Smooth muscle cell (in vitro differentiated cells): ENCODE data around the gene TP73. TPM values are rescaled to one million over a fixed set of nuclear protein-coding genes. Genes with fewer than 3 reads are reported as not detected.

Experiments used
- DNase-seq: peaks from one replicate; lab custom pipeline; 2025; ENCODE audit not compliant: unreplicated experiment; lab: John Stamatoyannopoulos, UW
- H2AFZ ChIP-seq: fragments of 200-600 bp; sonication (generic); 2 replicates; pipeline ENCODE4 v1.6.0; 2016; ENCODE audit warnings: antibody characterized with exemption, low read depth, mild to moderate bottlenecking
- H3F3A ChIP-seq: fragments of 200-600 bp; sonication (generic); 2 replicates; pipeline ENCODE4 v1.6.0; 2017; ENCODE audit warnings: antibody characterized with exemption, low read depth
- H3K27ac ChIP-seq: fragments of 200-600 bp; sonication (generic); 2 replicates; pipeline ENCODE4 v1.5.1; 2016; ENCODE audit warnings: low read depth, mild to moderate bottlenecking
- H3K27me3 ChIP-seq: fragments of 200-600 bp; sonication (generic); 2 replicates; pipeline ENCODE4 v1.6.1; 2016; ENCODE audit warnings: low read depth, mild to moderate bottlenecking
- H3K36me3 ChIP-seq: fragments of 200-600 bp; sonication (generic); 2 replicates; pipeline ENCODE4 v1.5.1; 2016; ENCODE audit warnings: low read depth
- H3K4me1 ChIP-seq: fragments of 200-600 bp; sonication (generic); 2 replicates; pipeline ENCODE4 v1.5.1; 2016; ENCODE audit warnings: low read depth
- H3K4me2 ChIP-seq: fragments of 200-600 bp; sonication (generic); 2 replicates; pipeline ENCODE4 v1.6.0; 2016; ENCODE audit warnings: mild to moderate bottlenecking
- H3K4me3 ChIP-seq: fragments of 200-600 bp; sonication (generic); 2 replicates; pipeline ENCODE4 v1.5.1; 2016; ENCODE audit warnings: mild to moderate bottlenecking
- H3K79me2 ChIP-seq: fragments of 200-600 bp; sonication (generic); 2 replicates; pipeline ENCODE4 v1.6.0; 2016; ENCODE audit warnings: low read depth, mild to moderate bottlenecking
- H3K9ac ChIP-seq: fragments of 200-600 bp; sonication (generic); 2 replicates; pipeline ENCODE4 v1.6.0; 2016; ENCODE audit warnings: low read depth
- H3K9me3 ChIP-seq: fragments of 200-600 bp; sonication (generic); replicated peaks from 2 replicates; pipeline ENCODE4 v1.5.1; 2016; ENCODE audit warnings: low read depth
- H4K20me1 ChIP-seq: fragments of 200-600 bp; sonication (generic); 2 replicates; pipeline ENCODE4 v1.6.0; 2016; ENCODE audit warnings: low read depth
- CTCF ChIP-seq: fragments of 200-600 bp; sonication (generic); IDR thresholded peaks from 2 replicates; pipeline ENCODE4 v1.5.1; 2017; ENCODE audit warnings: borderline replicate concordance, mild to moderate bottlenecking, antibody characterized with exemption; ENCODE audit not compliant: insufficient read depth, poor library complexity, severe bottlenecking
- WGBS: methylation state at CpG from one replicate; pipeline ENCODE4 v1.1.7; 2016; ENCODE audit warnings: low lambda C conversion rate; 5-methylcytosine and 5-hydroxymethylcytosine counted together
- polyA plus RNA-seq: library from polyadenylated mRNA; unstranded; fragments of >200 nt; fragmentation: Nextera tagmentation; extraction: Ambion mirVana; gene quantifications from 2 replicates; pipeline ENCODE4 v1.2.1, GENCODE V29; 2016
- total RNA-seq: library from RNA; depleted of rRNA; stranded (reverse); fragments of >200 nt; gene quantifications from 2 replicates; pipeline ENCODE4 v1.2.3, GENCODE V29; 2014

Gene TP73
- total and polyA plus RNA-seq, 2 experiments from 2014 or later = 0.22 TPM; not detected in 1

DNA sequence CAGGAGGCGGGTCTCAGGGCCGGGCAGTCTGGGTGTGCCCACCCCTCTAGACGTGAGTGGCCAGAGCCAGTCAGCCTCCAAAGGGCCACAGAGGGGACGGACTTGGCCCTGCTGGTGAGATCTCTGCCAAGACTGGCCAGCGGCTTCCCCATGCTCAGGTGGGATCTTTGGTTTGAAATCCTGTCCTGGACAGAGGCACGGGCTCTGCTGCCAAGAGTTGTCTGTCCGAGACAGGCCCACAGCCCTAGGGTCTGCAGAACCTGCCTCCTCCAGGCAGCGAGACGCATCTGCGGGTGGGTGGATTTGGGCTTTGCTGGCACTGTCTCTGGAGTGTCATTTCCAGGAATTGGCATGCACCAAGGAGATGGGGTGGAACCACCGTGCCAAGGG is 55.6 kb downstream of the TP73 start:
- Histone ChIP-seq H3K4me3 (no peak overlapping the region), H3K4me2 (no peak overlapping the region), H3K27ac (no peak overlapping the region), H3K27me3 (peaks cover 20% of the 10 kb centered on the region), H3K36me3 (no peaks in the 10 kb centered on the region), H3K9ac (no peak overlapping the region), H2AFZ (no peak overlapping the region), H3K9me3 (no peaks in the 10 kb centered on the region), H4K20me1 (no peaks in the 10 kb centered on the region), H3K4me1 (peaks cover 14% of the 10 kb centered on the region), H3K79me2 (no peaks in the 10 kb centered on the region), H3F3A (no peaks in the 10 kb centered on the region)
- DNase-seq = no peak
- no peak for TF ChIP-seq CTCF
- WGBS = 80% methylated on average over 11 of the region's 11 CpGs

DNA sequence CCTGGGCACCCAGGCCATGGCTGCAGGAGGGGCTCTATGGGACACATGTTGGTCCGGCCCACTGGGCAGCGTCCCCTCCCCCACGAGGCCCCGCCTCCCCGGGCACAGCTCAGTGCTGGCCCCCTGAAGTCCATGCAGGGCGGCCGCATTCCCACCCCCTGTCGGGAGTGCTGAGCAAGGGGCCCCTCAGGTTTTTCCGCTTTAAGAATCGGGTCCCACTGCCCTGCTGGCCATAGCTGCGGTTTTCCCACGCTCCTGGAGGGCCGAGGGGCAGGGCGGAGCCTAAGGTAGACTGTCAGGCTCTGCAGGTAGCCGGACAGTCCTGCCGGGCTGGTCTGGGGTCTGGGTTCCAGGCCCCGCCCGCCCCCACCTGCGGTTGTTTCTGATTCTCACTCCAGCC is 56.5 kb downstream of the TP73 start:
- Histone ChIP-seq H3K27ac (no peak overlapping the region), H3K79me2 (no peaks in the 10 kb centered on the region), H3K27me3 (peaks cover 20% of the 10 kb centered on the region), H3K9ac (no peak overlapping the region), H3K9me3 (no peaks in the 10 kb centered on the region), H3K4me1 (peaks cover 11% of the 10 kb centered on the region), H2AFZ (no peak overlapping the region), H3K4me3 (no peak overlapping the region), H3K36me3 (no peaks in the 10 kb centered on the region), H4K20me1 (no peaks in the 10 kb centered on the region), H3F3A (no peaks in the 10 kb centered on the region), H3K4me2 (no peak overlapping the region)
- 36% methylated on average over 12 of the region's 19 CpGs for WGBS
- no peak for TF ChIP-seq CTCF
- no peak for DNase-seq

GRCh38 chr1:3710251-3710650 is 57.9 kb downstream of the TP73 start:
- no peaks in the 10 kb centered on the region for H3K79me2 ChIP-seq
- peaks cover 11% of the 10 kb centered on the region for H3K4me1 ChIP-seq
- H3K9me3 ChIP-seq = no peaks in the 10 kb centered on the region
- no peaks in the 10 kb centered on the region for H3F3A ChIP-seq
- WGBS = 93% methylated on average over 15 of the region's 15 CpGs
- H3K4me3 ChIP-seq = no peak overlapping the region
- DNase-seq = no peak
- TF ChIP-seq CTCF = no peak
- peaks cover 20% of the 10 kb centered on the region for H3K27me3 ChIP-seq
- H3K36me3 ChIP-seq = no peaks in the 10 kb centered on the region
- no peak overlapping the region for H3K27ac ChIP-seq
- H4K20me1 ChIP-seq = no peaks in the 10 kb centered on the region
- H2AFZ ChIP-seq = no peak overlapping the region
- H3K9ac ChIP-seq = no peak overlapping the region
- no peak overlapping the region for H3K4me2 ChIP-seq

DNA sequence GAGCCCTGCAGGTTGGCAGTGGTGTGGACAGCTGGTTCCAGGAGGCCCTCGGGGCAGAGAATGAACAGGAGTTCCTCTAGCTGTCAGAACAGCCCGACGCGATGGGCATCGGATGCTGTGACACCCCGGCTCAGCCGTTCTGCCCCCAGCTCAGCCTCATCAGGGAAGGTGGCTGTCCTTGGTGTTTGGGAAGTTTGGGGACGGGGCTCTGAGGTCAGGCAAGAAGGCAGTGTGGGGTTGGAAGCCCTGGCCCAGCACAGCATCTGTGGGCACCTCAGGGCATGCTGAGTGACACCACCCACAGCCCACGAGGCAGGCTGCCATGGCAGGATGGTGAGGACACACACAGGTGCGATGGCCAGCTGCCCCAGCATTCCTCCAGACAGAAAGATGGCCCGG is 59.1 kb downstream of the TP73 start:
- Histone ChIP-seq H2AFZ (no peak overlapping the region), H4K20me1 (no peaks in the 10 kb centered on the region), H3K9ac (no peak overlapping the region), H3F3A (no peaks in the 10 kb centered on the region), H3K79me2 (no peaks in the 10 kb centered on the region), H3K27me3 (peaks cover 20% of the 10 kb centered on the region), H3K4me2 (no peak overlapping the region), H3K4me1 (peaks cover 11% of the 10 kb centered on the region), H3K27ac (no peak overlapping the region), H3K36me3 (no peaks in the 10 kb centered on the region), H3K4me3 (no peak overlapping the region), H3K9me3 (no peaks in the 10 kb centered on the region)
- whole genome bisulfite sequencing = 86% methylated on average over 11 of the region's 11 CpGs
- no peak for DNase-seq
- no peak for TF ChIP-seq CTCF
